H1 (cell line): ENCODE results near the gene AOPEP. TPM values are rescaled to one million over a fixed set of nuclear protein-coding genes. Genes with fewer than 3 reads are reported as not detected.

Experiments
- EP300 ChIP-seq, 2 experiments: IDR thresholded peaks; 1 replicate in 1 of 2; 2 replicates in 1 of 2; pipeline ENCODE4 v1.6.1; 2011 to 2012; ENCODE audit warnings: low read depth in 2 of 2, low read length in 2 of 2, mild to moderate bottlenecking in 2 of 2, borderline replicate concordance in 1 of 2, inconsistent platforms in 1 of 2, moderate library complexity in 1 of 2
- GABPA ChIP-seq: IDR thresholded peaks from 2 replicates; pipeline ENCODE4 v1.6.1; 2011; ENCODE audit warnings: mild to moderate bottlenecking, low read length, moderate library complexity, borderline replicate concordance; ENCODE audit not compliant: insufficient read depth
- JUN ChIP-seq: IDR thresholded peaks from 2 replicates; pipeline ENCODE4 v1.6.1; 2011; ENCODE audit warnings: low read depth, mild to moderate bottlenecking, improper control_type of control experiment, low read length
- KDM1A ChIP-seq: fragments of 200-600, 300-600 bp; sonication (generic); IDR thresholded peaks from 2 replicates; pipeline ENCODE4 v1.7.1; 2016; ENCODE audit warnings: mild to moderate bottlenecking, low read length, borderline replicate concordance
- KDM5A ChIP-seq: fragments of 200-600 bp; IDR thresholded peaks from 2 replicates; pipeline ENCODE4 v1.7.1; 2012; ENCODE audit warnings: mild to moderate bottlenecking, low read length, inconsistent platforms, mixed read lengths
- SUZ12 ChIP-seq: fragments of 200-600 bp; sonication (generic); IDR thresholded peaks from 2 replicates; pipeline ENCODE4 v1.6.1; 2012; ENCODE audit warnings: mild to moderate bottlenecking, inconsistent platforms, low read length, moderate library complexity, mixed read lengths
- polyA plus RNA-seq, 7 experiments: library from polyadenylated mRNA; depleted of rRNA in 3 of 7; stranded (reverse) in 5 of 7; unstranded in 2 of 7; fragments of >200 nt in 5 of 7; fragments of 200-250 nt in 2 of 7; gene quantifications; 1 replicate in 5 of 7; 2 replicates in 1 of 7; 4 replicates in 1 of 7; pipeline versions ENCODE4 v1.2.1 to v1.2.3, GENCODE V29; 2011 to 2013; ENCODE audit warnings: missing spikeins in 2 of 7, mixed read lengths in 2 of 7
- total RNA-seq: library from RNA; stranded (reverse); fragmentation: NEBNext Ultra II Directional; extraction: Animal tissue kit (Norgen Biotek cat#: 25700); gene quantifications from 2 replicates; pipeline ENCODE4 v1.2.1, GENCODE V29; 2021

Gene AOPEP
- total and polyA plus RNA-seq, 2 of the 8 experiments (the other 6 are each of a cell fraction or from before 2014, with no cell fraction given) = 6.1 to 14.3 TPM

- no peak for TF ChIP-seq JUN
- no peak for TF ChIP-seq SUZ12
- TF ChIP-seq EP300 (IDR thresholded peaks at IDR 0.05; ENCODE audit: borderline replicate concordance in 1 of 2, low read depth in 2 of 2, low read length in 2 of 2) = no peak
- no peak for TF ChIP-seq KDM1A
- no peak for TF ChIP-seq GABPA
- TF ChIP-seq KDM5A = no peak
Measured at GRCh38 chr9:95100071-95100627, 373.6 kb downstream of the AOPEP start (continued).
